Measurements from ENCODE around the gene DDX23. TPM values are rescaled to one million over a fixed set of nuclear protein-coding genes. Genes with fewer than 3 reads are reported as not detected.

Gene DDX23
- total RNA-seq, 1 experiment from 2014 or later = 98.1 TPM

DNA sequence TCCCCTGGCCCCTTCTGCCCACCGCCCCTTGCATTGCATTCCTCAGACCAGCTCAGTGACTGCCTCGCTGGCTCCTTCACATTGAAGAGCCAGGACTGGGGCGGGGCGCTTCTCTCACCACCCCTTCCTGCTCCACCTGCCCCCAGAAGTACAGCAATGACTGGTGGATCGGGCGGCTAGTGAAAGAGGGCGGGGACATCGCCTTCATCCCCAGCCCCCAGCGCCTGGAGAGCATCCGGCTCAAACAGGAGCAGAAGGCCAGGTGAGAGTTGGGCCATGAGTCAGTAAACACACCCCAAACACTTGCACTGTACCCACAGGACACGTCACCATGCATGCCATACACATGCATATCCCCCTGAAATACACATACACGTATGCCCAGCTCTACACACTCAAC is 27.9 kb downstream of the DDX23 start:
- no peak overlapping the region for H2BK5ac ChIP-seq (ENCODE audit: insufficient read length, low read length)
- no peak overlapping the region for H4K8ac ChIP-seq (replicated peaks; ENCODE audit: insufficient read length, low read depth, low read length)
- H3K4me2 ChIP-seq (ENCODE audit: insufficient read depth, insufficient read length, low read length) = no peak overlapping the region
- H3K79me1 ChIP-seq (ENCODE audit: insufficient read depth, low read depth, low read length, poor library complexity, severe bottlenecking) = no peaks in the 10 kb centered on the region
- no peak overlapping the region for H3K27ac ChIP-seq (ENCODE audit: insufficient read length, low read depth, low read length)
- no peak overlapping the region for H3K23ac ChIP-seq (ENCODE audit: insufficient read length, low read depth, low read length)
- H2AFZ ChIP-seq (ENCODE audit: low read length) = no peak overlapping the region
- peaks cover under 1% of the 10 kb centered on the region for H3K23me2 ChIP-seq (ENCODE audit: insufficient read length, low read depth, low read length, poor library complexity, severe bottlenecking)
- H3K9ac ChIP-seq (ENCODE audit: extremely low read depth, insufficient read length, low read length) = no peak overlapping the region
- H3K79me2 ChIP-seq (ENCODE audit: insufficient read depth, low read length) = no peaks in the 10 kb centered on the region
- H3K4me1 ChIP-seq (ENCODE audit: insufficient read depth, low read length) = no peaks in the 10 kb centered on the region
- Mint-ChIP-seq H3K27me3 (ENCODE audit: low read depth) (peaks cover 10% of the 10 kb centered on the region), H3K36me3 (ENCODE audit: insufficient read depth in 1 of 3, low read depth in 3 of 3) (peaks cover 2 to 54% (median 32%) of the 10 kb centered on the region in 3 experiments; a peak in 5 of 7 replicates), H3K9me3 (no peaks in the 10 kb centered on the region), H3K4me1 (peaks cover 28 to 38% of the 10 kb centered on the region in 2 experiments), H3K4me3 (peak overlapping the region in 1 of 2 experiments; percentile 12; a peak in 1 of 5 replicates), H3K27ac (no peak overlapping the region)
- no CpG with 5 or more reads among the region's 12 CpGs for WGBS (ENCODE audit: extremely low coverage, insufficient read length, low lambda C conversion rate)
- no peaks in the 10 kb centered on the region; the same call in 1 of the 2 replicates for H3K27me3 ChIP-seq (ENCODE audit: insufficient read depth, low read length)
- H4K91ac ChIP-seq (ENCODE audit: insufficient read length, low read depth, low read length) = no peak overlapping the region
- H3K9me3 ChIP-seq (ENCODE audit: control insufficient read depth, low read depth, low read length) = no peaks in the 10 kb centered on the region
- H3K4ac ChIP-seq (ENCODE audit: low read depth, low read length) = no peak overlapping the region
- no peak overlapping the region for H3K18ac ChIP-seq (ENCODE audit: insufficient read length, low read depth, low read length)
- no peak overlapping the region for H2BK20ac ChIP-seq (ENCODE audit: low read depth, low read length, poor library complexity, severe bottlenecking)
- TF ChIP-seq, protein P1, sequence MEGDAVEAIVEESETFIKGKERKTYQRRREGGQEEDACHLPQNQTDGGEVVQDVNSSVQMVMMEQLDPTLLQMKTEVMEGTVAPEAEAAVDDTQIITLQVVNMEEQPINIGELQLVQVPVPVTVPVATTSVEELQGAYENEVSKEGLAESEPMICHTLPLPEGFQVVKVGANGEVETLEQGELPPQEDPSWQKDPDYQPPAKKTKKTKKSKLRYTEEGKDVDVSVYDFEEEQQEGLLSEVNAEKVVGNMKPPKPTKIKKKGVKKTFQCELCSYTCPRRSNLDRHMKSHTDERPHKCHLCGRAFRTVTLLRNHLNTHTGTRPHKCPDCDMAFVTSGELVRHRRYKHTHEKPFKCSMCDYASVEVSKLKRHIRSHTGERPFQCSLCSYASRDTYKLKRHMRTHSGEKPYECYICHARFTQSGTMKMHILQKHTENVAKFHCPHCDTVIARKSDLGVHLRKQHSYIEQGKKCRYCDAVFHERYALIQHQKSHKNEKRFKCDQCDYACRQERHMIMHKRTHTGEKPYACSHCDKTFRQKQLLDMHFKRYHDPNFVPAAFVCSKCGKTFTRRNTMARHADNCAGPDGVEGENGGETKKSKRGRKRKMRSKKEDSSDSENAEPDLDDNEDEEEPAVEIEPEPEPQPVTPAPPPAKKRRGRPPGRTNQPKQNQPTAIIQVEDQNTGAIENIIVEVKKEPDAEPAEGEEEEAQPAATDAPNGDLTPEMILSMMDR (conservative IDR thresholded peaks at IDR 0.05) = no peak
- no peak overlapping the region for H3K14ac ChIP-seq (ENCODE audit: insufficient read depth, low read length)
- no peaks in the 10 kb centered on the region for H4K20me1 ChIP-seq (ENCODE audit: control insufficient read depth, insufficient read depth, insufficient read length)
- no peak overlapping the region for H4K5ac ChIP-seq (ENCODE audit: insufficient read length, low read depth, low read length)
- no peak overlapping the region for H2AK5ac ChIP-seq (ENCODE audit: insufficient read length, low read length)
- no peak overlapping the region for H3K56ac ChIP-seq (ENCODE audit: insufficient read length, low read depth, low read length)
- H2BK15ac ChIP-seq (ENCODE audit: low read depth, low read length) = no peak overlapping the region
- peak; percentile 92 for DNase-seq
- no peak overlapping the region for H2BK12ac ChIP-seq (ENCODE audit: insufficient read length, low read depth, low read length)
- H3T11ph ChIP-seq (ENCODE audit: low read length) = no peak overlapping the region
- H2BK120ac ChIP-seq (ENCODE audit: low read depth, low read length, poor library complexity, severe bottlenecking) = no peak overlapping the region

All from H9 (cell line).